ENCODE measurements around the gene ZDHHC8. TPM values are rescaled to one million over a fixed set of nuclear protein-coding genes. Genes with fewer than 3 reads are reported as not detected.

Gene ZDHHC8
- total and polyA plus RNA-seq, 10 of the 15 experiments (the other 5 are each of a cell fraction or from before 2014, with no cell fraction given) = 0.03 to 46.3 (median 5.3) TPM

DNA sequence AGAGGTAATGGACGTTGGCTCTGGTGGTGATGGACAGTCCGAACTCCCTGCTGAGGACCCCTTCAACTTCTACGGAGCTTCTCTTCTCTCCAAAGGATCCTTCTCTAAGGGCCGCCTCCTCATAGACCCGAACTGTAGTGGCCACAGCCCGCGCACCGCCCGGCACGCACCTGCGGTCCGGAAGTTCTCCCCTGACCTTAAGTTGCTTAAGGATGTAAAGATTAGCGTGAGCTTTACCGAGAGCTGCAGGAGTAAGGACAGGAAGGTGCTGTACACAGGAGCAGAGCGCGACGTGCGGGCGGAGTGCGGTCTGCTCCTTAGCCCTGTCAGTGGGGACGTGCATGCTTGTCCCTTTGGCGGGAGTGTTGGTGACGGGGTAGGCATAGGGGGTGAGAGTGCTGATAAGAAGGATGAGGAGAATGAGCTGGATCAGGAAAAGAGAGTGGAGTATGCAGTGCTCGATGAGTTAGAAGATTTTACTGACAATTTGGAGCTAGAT lies 45.5 kb upstream of the ZDHHC8 start:
- H3K4me1 ChIP-seq (ENCODE audit: control insufficient read depth, insufficient read depth, low read length) = peaks cover 7% of the 10 kb centered on the region
- SMC1A ChIA-PET (ENCODE audit: uncharacterized antibody, unreplicated experiment) = no interaction called here

More for the DNA sequence above, 45.5 kb upstream of the ZDHHC8 start:
- ATAC-seq = no peak
- Histone ChIP-seq H3K9me3 (replicated peaks; ENCODE audit: control insufficient read depth, insufficient read depth, low read length) (no peaks in the 10 kb centered on the region), H3K27me3 (replicated peaks in 1 of 2; ENCODE audit: control insufficient read depth in 2 of 2, insufficient read depth in 2 of 2, low read length in 1 of 2) (no peaks in the 10 kb centered on the region), H2AFZ (ENCODE audit: control insufficient read depth, low read depth, low read length) (no peak overlapping the region), H3K9ac (ENCODE audit: control insufficient read depth, insufficient read depth, low read length) (no peak overlapping the region), H3K27ac (ENCODE audit: control insufficient read depth, insufficient read depth) (no peak overlapping the region), H4K20me1 (ENCODE audit: control insufficient read depth, insufficient read depth) (no peaks in the 10 kb centered on the region), H3K4me2 (ENCODE audit: control insufficient read depth, insufficient read depth) (no peak overlapping the region), H3K79me2 (ENCODE audit: control insufficient read depth, insufficient read depth, low read length) (peaks cover 42% of the 10 kb centered on the region), H3K4me3 (no peak overlapping the region), H3K36me3 (ENCODE audit: control insufficient read depth in 2 of 2, insufficient read depth in 2 of 2, low read length in 1 of 2) (peaks cover 23 to 31% of the 10 kb centered on the region in 2 experiments)
- no peak for DNase-seq (ENCODE audit: low read depth, low spot score)
- in situ Hi-C loops (cut with MboI) = no loop called here
- intact Hi-C loops (cut with micrococcal nuclease; ENCODE audit: unreplicated experiment) = no loop called here
- 97% methylated on average over 24 of the region's 24 CpGs for WGBS (ENCODE audit: insufficient coverage, insufficient replicate concordance, low lambda C conversion rate, missing lambda C conversion rate)
- BruUV-seq (replicated peaks) = no TSS peak
- ChIA-PET CTCF (no interaction called here), POLR2A (interaction anchor here (0.8 kb wide), 1 partner anchor 10 kb away, joined by 3 read pairs; no protein-coding TSS in a partner anchor), RAD21 (ENCODE audit: unreplicated experiment) (no interaction called here)
- no peak for TF ChIP-seq PAX5 (IDR thresholded peaks at IDR 0.05; ENCODE audit: borderline replicate concordance, low read depth, low read length)
- TF ChIP-seq, protein P1, sequence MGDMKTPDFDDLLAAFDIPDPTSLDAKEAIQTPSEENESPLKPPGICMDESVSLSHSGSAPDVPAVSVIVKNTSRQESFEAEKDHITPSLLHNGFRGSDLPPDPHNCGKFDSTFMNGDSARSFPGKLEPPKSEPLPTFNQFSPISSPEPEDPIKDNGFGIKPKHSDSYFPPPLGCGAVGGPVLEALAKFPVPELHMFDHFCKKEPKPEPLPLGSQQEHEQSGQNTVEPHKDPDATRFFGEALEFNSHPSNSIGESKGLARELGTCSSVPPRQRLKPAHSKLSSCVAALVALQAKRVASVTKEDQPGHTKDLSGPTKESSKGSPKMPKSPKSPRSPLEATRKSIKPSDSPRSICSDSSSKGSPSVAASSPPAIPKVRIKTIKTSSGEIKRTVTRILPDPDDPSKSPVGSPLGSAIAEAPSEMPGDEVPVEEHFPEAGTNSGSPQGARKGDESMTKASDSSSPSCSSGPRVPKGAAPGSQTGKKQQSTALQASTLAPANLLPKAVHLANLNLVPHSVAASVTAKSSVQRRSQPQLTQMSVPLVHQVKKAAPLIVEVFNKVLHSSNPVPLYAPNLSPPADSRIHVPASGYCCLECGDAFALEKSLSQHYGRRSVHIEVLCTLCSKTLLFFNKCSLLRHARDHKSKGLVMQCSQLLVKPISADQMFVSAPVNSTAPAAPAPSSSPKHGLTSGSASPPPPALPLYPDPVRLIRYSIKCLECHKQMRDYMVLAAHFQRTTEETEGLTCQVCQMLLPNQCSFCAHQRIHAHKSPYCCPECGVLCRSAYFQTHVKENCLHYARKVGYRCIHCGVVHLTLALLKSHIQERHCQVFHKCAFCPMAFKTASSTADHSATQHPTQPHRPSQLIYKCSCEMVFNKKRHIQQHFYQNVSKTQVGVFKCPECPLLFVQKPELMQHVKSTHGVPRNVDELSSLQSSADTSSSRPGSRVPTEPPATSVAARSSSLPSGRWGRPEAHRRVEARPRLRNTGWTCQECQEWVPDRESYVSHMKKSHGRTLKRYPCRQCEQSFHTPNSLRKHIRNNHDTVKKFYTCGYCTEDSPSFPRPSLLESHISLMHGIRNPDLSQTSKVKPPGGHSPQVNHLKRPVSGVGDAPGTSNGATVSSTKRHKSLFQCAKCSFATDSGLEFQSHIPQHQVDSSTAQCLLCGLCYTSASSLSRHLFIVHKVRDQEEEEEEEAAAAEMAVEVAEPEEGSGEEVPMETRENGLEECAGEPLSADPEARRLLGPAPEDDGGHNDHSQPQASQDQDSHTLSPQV (IDR thresholded peaks at IDR 0.05) = no peak
- TF ChIP-seq SP1 (IDR thresholded peaks at IDR 0.05; ENCODE audit: low read depth, low read length) = no peak
- no peak for FAIRE-seq

All from GM12878 (cell line).